IMR-90 (cell line): ENCODE data around the gene PPIL4. TPM values are rescaled to one million over a fixed set of nuclear protein-coding genes. Genes with fewer than 3 reads are reported as not detected.

Experiments used
- ATAC-seq: fragments of 200-7000 bp; cut with Tn5 transposase; 2 replicates; pipeline ENCODE4 v1.9.1; 2020; ENCODE audit warnings: low read depth, mild to moderate bottlenecking, moderate library complexity
- BruUV-seq: library from RNA; stranded (reverse); fragments of 400-500 nt; replicated peaks from 2 replicates; lab custom pipeline; 2021; lab: Mats Ljungman, UMichigan
- CTCF ChIA-PET: fragments of 300-600 bp; formaldehyde crosslinking; extraction: SDS; loops from one replicate; lab custom pipeline; 2021; ENCODE audit warnings: antibody characterized with exemption; lab: Yijun Ruan, JAX
- POLR2A ChIA-PET: fragments of 300-600 bp; sonication (Branson Sonifier 250); formaldehyde crosslinking; loops from one replicate; lab custom pipeline; 2022; ENCODE audit warnings: antibody characterized with exemption; ENCODE audit not compliant: unreplicated experiment; lab: Charles Lee
- DNase-seq: peaks from one replicate; pipeline ENCODE4 v3.0.0; 2013
- H2AFZ ChIP-seq: replicated peaks from 2 replicates; pipeline ENCODE3; 2013; ENCODE audit warnings: low read length, mild to moderate bottlenecking; ENCODE audit not compliant: poor library complexity
- H2AK5ac ChIP-seq: 2 replicates; pipeline ENCODE4 v1.6.1; 2013; ENCODE audit warnings: low read depth, low read length, inconsistent platforms
- H2AK9ac ChIP-seq: replicated peaks from 2 replicates; pipeline ENCODE3; 2013; ENCODE audit warnings: mild to moderate bottlenecking, low read depth, low read length, moderate library complexity; ENCODE audit not compliant: poor library complexity
- H2BK120ac ChIP-seq: 2 replicates; pipeline ENCODE4 v1.6.1; 2013; ENCODE audit warnings: low read depth, low read length, inconsistent platforms
- H2BK15ac ChIP-seq: 3 replicates; pipeline ENCODE4 v1.6.1; 2013; ENCODE audit warnings: low read depth, low read length, inconsistent platforms
- H2BK20ac ChIP-seq: 2 replicates; pipeline ENCODE4 v1.6.1; 2013; ENCODE audit warnings: low read depth, mild to moderate bottlenecking, inconsistent platforms, low read length, moderate library complexity
- H2BK5ac ChIP-seq: 2 replicates; pipeline ENCODE4 v1.6.1; 2013; ENCODE audit warnings: mild to moderate bottlenecking, low read depth, low read length, inconsistent platforms; ENCODE audit not compliant: poor library complexity, severe bottlenecking
- H3K14ac ChIP-seq: replicated peaks from 2 replicates; pipeline ENCODE4 v1.6.1; 2013; ENCODE audit warnings: low read depth, low read length, inconsistent platforms
- H3K18ac ChIP-seq: 2 replicates; pipeline ENCODE4 v1.6.1; 2013; ENCODE audit warnings: low read depth, low read length, control low read depth
- H3K23ac ChIP-seq: 2 replicates; pipeline ENCODE4 v1.6.1; 2013; ENCODE audit warnings: low read depth, low read length, inconsistent platforms
- H3K27ac ChIP-seq: 2 replicates; pipeline ENCODE4 v1.5.1; 2013; ENCODE audit warnings: mild to moderate bottlenecking, control low read depth, low read length; ENCODE audit not compliant: insufficient read depth
- H3K27me3 ChIP-seq: 2 replicates; pipeline ENCODE4 v1.6.1; 2013; ENCODE audit warnings: low read length; ENCODE audit not compliant: control insufficient read depth, insufficient read depth
- H3K36me3 ChIP-seq: 2 replicates; pipeline ENCODE4 v1.6.1; 2013; ENCODE audit warnings: low read length, mixed read lengths; ENCODE audit not compliant: control insufficient read depth, insufficient read depth
- H3K4ac ChIP-seq: 2 replicates; pipeline ENCODE4 v1.6.1; 2013; ENCODE audit warnings: low read depth, low read length, inconsistent platforms
- H3K4me1 ChIP-seq: 2 replicates; pipeline ENCODE4 v1.6.1; 2013; ENCODE audit warnings: low read length, mixed read lengths; ENCODE audit not compliant: control insufficient read depth, insufficient read depth
- H3K4me2 ChIP-seq: 2 replicates; pipeline ENCODE4 v1.6.1; 2013; ENCODE audit warnings: low read depth, mild to moderate bottlenecking, control low read depth, low read length, moderate library complexity
- H3K4me3 ChIP-seq: 2 replicates; pipeline ENCODE4 v1.5.1; 2013; ENCODE audit warnings: low read depth, mild to moderate bottlenecking, control low read depth, low read length, moderate library complexity; ENCODE audit not compliant: insufficient read depth
- H3K56ac ChIP-seq: 2 replicates; pipeline ENCODE4 v1.6.1; 2013; ENCODE audit warnings: low read length, inconsistent platforms; ENCODE audit not compliant: insufficient read depth; ENCODE audit errors: extremely low read depth
- H3K79me1 ChIP-seq, 2 experiments: 2 replicates each; pipeline ENCODE4 v1.6.1; 2013; ENCODE audit warnings: low read length in 2 of 2, inconsistent platforms in 1 of 2, low read depth in 1 of 2
- H3K9ac ChIP-seq: 2 replicates; pipeline ENCODE4 v1.6.1; 2013; ENCODE audit warnings: low read depth, low read length, control low read depth
- H3K9me1 ChIP-seq: 2 replicates; pipeline ENCODE4 v1.6.1; 2013; ENCODE audit warnings: low read length, inconsistent platforms; ENCODE audit not compliant: insufficient read depth
- H3K9me3 ChIP-seq: 2 replicates; pipeline ENCODE4 v1.6.1; 2013; ENCODE audit warnings: low read length; ENCODE audit not compliant: control insufficient read depth, insufficient read depth
- H4K20me1 ChIP-seq: 2 replicates; pipeline ENCODE4 v1.6.1; 2013; ENCODE audit warnings: low read length, inconsistent platforms; ENCODE audit not compliant: insufficient read depth
- H4K5ac ChIP-seq: 2 replicates; pipeline ENCODE4 v1.6.1; 2013; ENCODE audit warnings: mild to moderate bottlenecking, low read depth, low read length, control low read depth
- H4K8ac ChIP-seq, 2 experiments: 2 replicates each; pipeline ENCODE4 v1.6.1; 2013; ENCODE audit warnings: low read depth in 2 of 2, low read length in 2 of 2, control low read depth in 1 of 2, inconsistent platforms in 1 of 2
- H4K91ac ChIP-seq: 2 replicates; pipeline ENCODE4 v1.6.1; 2013; ENCODE audit warnings: low read depth, low read length, inconsistent platforms; ENCODE audit not compliant: insufficient read depth
- BHLHE40 ChIP-seq: fragments of 150-350 bp; IDR thresholded peaks from 2 replicates; pipeline ENCODE4 v1.6.1; 2016; ENCODE audit warnings: mild to moderate bottlenecking, low read depth, low read length
- CEBPB ChIP-seq: IDR thresholded peaks from 2 replicates; pipeline ENCODE4 v1.6.1; 2012; ENCODE audit warnings: low read depth, low read length, improper control_type of control experiment
- CHD1 ChIP-seq: IDR thresholded peaks from 2 replicates; pipeline ENCODE4 v1.6.1; 2012; ENCODE audit warnings: low read depth, low read length, improper control_type of control experiment
- CTCF ChIP-seq: conservative IDR thresholded peaks from 2 replicates; pipeline ENCODE4 v1.5.1; 2012; ENCODE audit warnings: mild to moderate bottlenecking, low read depth, low read length, improper control_type of control experiment
- ELK1 ChIP-seq: fragments of 150-350 bp; IDR thresholded peaks from 2 replicates; pipeline ENCODE4 v1.6.1; 2016; ENCODE audit warnings: low read depth, mild to moderate bottlenecking, low read length, moderate library complexity, borderline replicate concordance
- FOS ChIP-seq: fragments of 150-350 bp; IDR thresholded peaks from 2 replicates; pipeline ENCODE4 v1.6.1; 2016; ENCODE audit warnings: low read depth, low read length
- MAFK ChIP-seq: IDR thresholded peaks from 2 replicates; pipeline ENCODE4 v1.6.1; 2012; ENCODE audit warnings: low read depth, low read length, improper control_type of control experiment
- MAZ ChIP-seq: IDR thresholded peaks from 2 replicates; pipeline ENCODE4 v1.6.1; 2012; ENCODE audit warnings: low read depth, mild to moderate bottlenecking, low read length, improper control_type of control experiment, moderate library complexity, borderline replicate concordance
- MXI1 ChIP-seq: IDR thresholded peaks from 2 replicates; pipeline ENCODE4 v1.6.1; 2012; ENCODE audit warnings: low read depth, mild to moderate bottlenecking, low read length, moderate library complexity, borderline replicate concordance
- NFE2L2 ChIP-seq: fragments of 150-350 bp; IDR thresholded peaks from 2 replicates; pipeline ENCODE4 v1.6.1; 2016; ENCODE audit warnings: low read depth, mild to moderate bottlenecking, low read length
- POLR2A ChIP-seq: IDR thresholded peaks from 2 replicates; pipeline ENCODE4 v1.6.1; 2012; ENCODE audit warnings: mild to moderate bottlenecking, low read depth, low read length
- RAD21 ChIP-seq: IDR thresholded peaks from 2 replicates; pipeline ENCODE4 v1.6.1; 2012; ENCODE audit warnings: low read length, improper control_type of control experiment
- RCOR1 ChIP-seq: IDR thresholded peaks from 2 replicates; pipeline ENCODE4 v1.6.1; 2012; ENCODE audit warnings: mild to moderate bottlenecking, low read length, improper control_type of control experiment; ENCODE audit not compliant: insufficient replicate concordance
- RFX5 ChIP-seq: IDR thresholded peaks from 2 replicates; pipeline ENCODE4 v1.8.0; 2012; ENCODE audit warnings: low read depth, mild to moderate bottlenecking, low read length, moderate library complexity
- SMC3 ChIP-seq: fragments of 150-350 bp; IDR thresholded peaks from 2 replicates; pipeline ENCODE4 v1.6.1; 2016; ENCODE audit warnings: low read depth, mild to moderate bottlenecking, antibody characterized with exemption, low read length, moderate library complexity
- USF2 ChIP-seq: fragments of 150-350 bp; IDR thresholded peaks from 2 replicates; pipeline ENCODE4 v1.6.1; 2017; ENCODE audit warnings: mild to moderate bottlenecking, antibody characterized with exemption, low read length, low read depth
- WGBS, 2 experiments: methylation state at CpG; one replicate each; pipeline versions ENCODE4 v1.1.5 to v1.1.7; 2013; ENCODE audit warnings: missing lambda C conversion rate in 2 of 2; ENCODE audit not compliant: insufficient read length in 1 of 2; ENCODE audit errors: extremely low coverage in 2 of 2; 5-methylcytosine and 5-hydroxymethylcytosine counted together
- dilution Hi-C: fragments of 300-500 bp; cut with HindIII; formaldehyde crosslinking; loops from one replicate; pipeline ENCODE4 v1.14.3; 2018; ENCODE audit warnings: low sequenced_read_pairs; ENCODE audit not compliant: unreplicated experiment
- in situ Hi-C: fragments of 300-500 bp; cut with MboI; formaldehyde crosslinking; loops from 3 replicates; pipeline ENCODE4 v1.14.3; 2019; ENCODE audit warnings: low sequenced_read_pairs, inconsistent platforms, mixed read lengths
- intact Hi-C: fragments of 100-400 bp; cut with micrococcal nuclease; formaldehyde crosslinking; loops from 2 replicates; pipeline ENCODE4 v1.10.0; 2022
- polyA plus RNA-seq, 3 experiments: library from polyadenylated mRNA; depleted of rRNA; stranded (reverse); fragments of >200 nt; gene quantifications; 2 replicates each; pipeline ENCODE4 v1.2.3, GENCODE V29; 2012; ENCODE audit warnings: low replicate concordance in 1 of 3
- total RNA-seq: library from RNA; depleted of rRNA; stranded (reverse); fragments of >200 nt; gene quantifications from 2 replicates; pipeline ENCODE4 v1.2.3, GENCODE V29; 2012

The PPIL4 gene
- total and polyA plus RNA-seq, 2 of the 4 experiments (the other 2 are of a cell fraction), result 10.6 to 13.3 TPM

GRCh38 chr6:149501201-149501600 lies 44.6 kb downstream of the PPIL4 start:
- H3K4ac ChIP-seq, result no peak overlapping the region
- DNase-seq (no peak), ATAC-seq (no peak)
- no peaks in the 10 kb centered on the region for H3K9me3 ChIP-seq
- peaks cover 2% of the 10 kb centered on the region; the same call in 1 of the 2 replicates for H3K36me3 ChIP-seq
- no peak overlapping the region for H2BK5ac ChIP-seq
- no peak overlapping the region for H2BK15ac ChIP-seq
- dilution Hi-C loops, result no loop called here
- no peak overlapping the region for H4K5ac ChIP-seq
- no peak overlapping the region for H2AK5ac ChIP-seq
- no peak overlapping the region for H3K4me3 ChIP-seq
- no CpG with 5 or more reads among the region's 1 CpG for WGBS, 2 experiments
- no peaks in the 10 kb centered on the region for H4K20me1 ChIP-seq
- H3K27ac ChIP-seq, result no peak overlapping the region
- H2AK9ac ChIP-seq, result no peak overlapping the region
- H3K56ac ChIP-seq, result no peak overlapping the region
- H3K79me1 ChIP-seq, result peaks cover 0 to 6% of the 10 kb centered on the region in 2 experiments; a peak in 2 of 4 replicates
- TF ChIP-seq MXI1 (no peak), RFX5 (no peak), NFE2L2 (no peak), CHD1 (no peak), RCOR1 (no peak), BHLHE40 (no peak), USF2 (no peak), CEBPB (no peak), ELK1 (no peak), SMC3 (no peak), CTCF (no peak), POLR2A (no peak), MAFK (no peak), MAZ (no peak), RAD21 (no peak), FOS (no peak)
- H2AFZ ChIP-seq, result no peak overlapping the region
- no peaks in the 10 kb centered on the region for H3K27me3 ChIP-seq
- H2BK120ac ChIP-seq, result no peak overlapping the region
- no peak overlapping the region for H3K23ac ChIP-seq
- no peak overlapping the region for H4K91ac ChIP-seq
- intact Hi-C loops, result no loop called here
- H3K9me1 ChIP-seq, result no peaks in the 10 kb centered on the region
- no TSS peak for BruUV-seq
- POLR2A ChIA-PET, result no interaction called here
- no peaks in the 10 kb centered on the region for H3K4me1 ChIP-seq
- in situ Hi-C loops, result no loop called here
- no peak overlapping the region for H4K8ac ChIP-seq
- no peak overlapping the region for H2BK20ac ChIP-seq
- H3K18ac ChIP-seq, result no peak overlapping the region
- no peak overlapping the region for H3K14ac ChIP-seq
- H3K4me2 ChIP-seq, result no peak overlapping the region
- no peak overlapping the region for H3K9ac ChIP-seq
- CTCF ChIA-PET, result no interaction called here
